Testis (tissue), 3 donors: ENCODE data around the gene MYLIP. TPM values are rescaled to one million over a fixed set of nuclear protein-coding genes. Genes with fewer than 3 reads are reported as not detected.

Experiments used
- DNase-seq: peaks from one replicate; pipeline ENCODE4 v3.0.0-alpha.2; 2019
- H3K27ac ChIP-seq, 2 donors: fragments of 200-600 bp; sonication (generic); one replicate each; pipeline ENCODE4 v1.5.1; 2019
- H3K27me3 ChIP-seq: fragments of 200-600 bp; sonication (generic); one replicate; pipeline ENCODE4 v1.5.1; 2019
- H3K36me3 ChIP-seq: fragments of 200-600 bp; sonication (generic); one replicate; pipeline ENCODE4 v1.5.1; 2017; ENCODE audit warnings: low read depth; ENCODE audit errors: missing control alignments
- H3K4me1 ChIP-seq: fragments of 200-600 bp; sonication (generic); one replicate; pipeline ENCODE4 v1.5.1; 2019
- H3K4me3 ChIP-seq, 2 donors: fragments of 200-600 bp; sonication (generic); one replicate each; pipeline ENCODE4 v1.5.1; 2017 to 2019
- H3K9me3 ChIP-seq: fragments of 200-600 bp; sonication (generic); one replicate; pipeline ENCODE4 v1.5.1; 2017
- CTCF ChIP-seq, 3 experiments: fragments of 450-650 bp in 2 of 3; fragments of 200-600 bp in 1 of 3; sonication (generic) in 1 of 3; IDR thresholded peaks; one replicate each; pipeline ENCODE4 v1.5.1; 2016 to 2019; ENCODE audit warnings: antibody characterized with exemption in 3 of 3, mild to moderate bottlenecking in 2 of 3, moderate library complexity in 1 of 3
- POLR2A ChIP-seq: fragments of 450-650 bp; IDR thresholded peaks from one replicate; pipeline ENCODE4 v1.6.1; 2017; ENCODE audit warnings: antibody characterized with exemption, mild to moderate bottlenecking, moderate library complexity
- WGBS, 2 donors: methylation state at CpG; one replicate each; pipeline ENCODE4 v1.1.5; 2018; 5-methylcytosine and 5-hydroxymethylcytosine counted together
- intact Hi-C: fragments of 100-400 bp; cut with DNase I; formaldehyde crosslinking; loops from one replicate; pipeline ENCODE4 v1.15.1; 2023; ENCODE audit warnings: low total_unique reads
- polyA plus RNA-seq: library from polyadenylated mRNA; stranded (reverse); fragments of 350-450 nt; fragmentation: Illumina TruSeq; extraction: RNeasy Lipid Tissue Mini Kit (QIAGEN cat#74804); gene quantifications from one replicate; pipeline ENCODE4 v1.2.3, GENCODE V29; 2014; ENCODE audit warnings: low read depth, low replicate concordance; ENCODE audit not compliant: insufficient read depth
- total RNA-seq, 2 donors: library from RNA; depleted of rRNA; stranded (reverse); fragments of >200 nt; gene quantifications; one replicate each; pipeline ENCODE4 v1.2.3, GENCODE V29; 2016

The MYLIP gene
- total and polyA plus RNA-seq, 3 donors from 2014 or later, result 39.1 to 48.1 (median 45.0) TPM

GRCh38 chr6:16154904-16155303 lies 26.0 kb downstream of the MYLIP start:
- peak; percentile 34 for DNase-seq
- TF ChIP-seq CTCF (IDR thresholded peaks at IDR 0.05), result no peak
- no peak for TF ChIP-seq POLR2A
- intact Hi-C loops, result no loop called here
- H3K4me3 ChIP-seq, result no peak overlapping the region
- no peak overlapping the region for H3K27ac ChIP-seq
- 88 to 95% methylated on average over 2 of the region's 2 CpGs for WGBS, 2 donors
- no peaks in the 10 kb centered on the region for H3K9me3 ChIP-seq
- H3K4me1 ChIP-seq, result no peaks in the 10 kb centered on the region
- H3K36me3 ChIP-seq, result no peaks in the 10 kb centered on the region
- H3K27me3 ChIP-seq, result no peaks in the 10 kb centered on the region

- Histone ChIP-seq H3K27ac (no peak overlapping the region), H3K4me1 (no peaks in the 10 kb centered on the region), H3K36me3 (no peaks in the 10 kb centered on the region), H3K27me3 (no peaks in the 10 kb centered on the region), H3K9me3 (no peaks in the 10 kb centered on the region), H3K4me3 (no peak overlapping the region)
- no peak for TF ChIP-seq CTCF (IDR thresholded peaks at IDR 0.05)
- no peak for TF ChIP-seq POLR2A
- intact Hi-C loops, result no loop called here
- 36 to 54% methylated on average over 3 of the region's 3 CpGs for WGBS, 2 donors
- DNase-seq, result no peak
These were observed 28.6 kb downstream of the MYLIP start for GRCh38 chr6:16157492-16157891.

GRCh38 chr6:16157909-16158308 lies 29.0 kb downstream of the MYLIP start:
- H3K4me3 ChIP-seq, result no peak overlapping the region
- H3K27me3 ChIP-seq, result no peaks in the 10 kb centered on the region
- no peaks in the 10 kb centered on the region for H3K9me3 ChIP-seq
- intact Hi-C loops, result no loop called here
- no peaks in the 10 kb centered on the region for H3K4me1 ChIP-seq
- WGBS, 2 donors, result 29 to 38% methylated on average over 11 of the region's 11 CpGs
- no peaks in the 10 kb centered on the region for H3K36me3 ChIP-seq
- TF ChIP-seq POLR2A, result no peak
- TF ChIP-seq CTCF (IDR thresholded peaks at IDR 0.05), result no peak
- H3K27ac ChIP-seq, result no peak overlapping the region
- DNase-seq, result no peak

GRCh38 chr6:16158943-16159557 lies 30.2 kb downstream of the MYLIP start:
- intact Hi-C loops, result no loop called here
- no peak overlapping the region for H3K27ac ChIP-seq
- no peak for DNase-seq
- H3K4me1 ChIP-seq, result no peaks in the 10 kb centered on the region
- H3K4me3 ChIP-seq, result no peak overlapping the region
- no peaks in the 10 kb centered on the region for H3K27me3 ChIP-seq
- H3K36me3 ChIP-seq, result no peaks in the 10 kb centered on the region
- TF ChIP-seq CTCF (IDR thresholded peaks at IDR 0.05) (no peak), POLR2A (no peak)
- H3K9me3 ChIP-seq, result no peaks in the 10 kb centered on the region
- WGBS, 2 donors, result 70 to 82% methylated on average over 7 of the region's 7 CpGs

- Histone ChIP-seq H3K27ac (no peak overlapping the region), H3K4me1 (no peaks in the 10 kb centered on the region), H3K36me3 (no peaks in the 10 kb centered on the region), H3K4me3 (no peak overlapping the region), H3K27me3 (no peaks in the 10 kb centered on the region), H3K9me3 (no peaks in the 10 kb centered on the region)
- TF ChIP-seq CTCF (IDR thresholded peaks at IDR 0.05), result no peak
- no peak for TF ChIP-seq POLR2A
- WGBS, 2 donors, result 95 to 98% methylated on average over 7 to 11 of the region's 11 CpGs
- DNase-seq, result no peak
- intact Hi-C loops, result no loop called here
These were observed 31.9 kb downstream of the MYLIP start for GRCh38 chr6:16160794-16161193.
